DOHH2 (cell line): ENCODE results near the gene KIF26B.
"Not testable (repeated sequence)": the region's sequence is repeated elsewhere in the genome, so short reads cannot be mapped to it uniquely, and the experiment has no call there.

Experiments
- H3F3A ChIP-seq: fragments of 200-600 bp; sonication (generic), shearing (Covaris generic); 2 replicates; pipeline ENCODE4 v1.6.0; 2016; ENCODE audit warnings: antibody characterized with exemption, mild to moderate bottlenecking; ENCODE audit not compliant: control insufficient read depth, insufficient read depth
- H3K27ac ChIP-seq: fragments of 200-600 bp; sonication (generic); 2 replicates; pipeline ENCODE4 v1.5.1; 2014; ENCODE audit warnings: low read depth, mild to moderate bottlenecking, low read length, moderate library complexity
- H3K27me3 ChIP-seq: fragments of 200-600 bp; sonication (generic); 2 replicates; pipeline ENCODE4 v1.6.1; 2014; ENCODE audit warnings: mild to moderate bottlenecking, low read length, mixed read lengths; ENCODE audit not compliant: control insufficient read depth
- H3K36me3 ChIP-seq: fragments of 200-600 bp; sonication (generic); 2 replicates; pipeline ENCODE4 v1.6.1; 2014; ENCODE audit warnings: mild to moderate bottlenecking, low read length, moderate library complexity, mixed read lengths; ENCODE audit not compliant: control insufficient read depth
- H3K4me1 ChIP-seq: fragments of 200-600 bp; sonication (generic); 2 replicates; pipeline ENCODE4 v1.6.1; 2014; ENCODE audit warnings: mild to moderate bottlenecking, low read length, mixed read lengths; ENCODE audit not compliant: control insufficient read depth
- H3K4me2 ChIP-seq: fragments of 200-600 bp; sonication (generic); 2 replicates; pipeline ENCODE4 v1.6.0; 2014; ENCODE audit warnings: mild to moderate bottlenecking, low read length, moderate library complexity
- H3K4me3 ChIP-seq: fragments of 200-600 bp; sonication (generic); 2 replicates; pipeline ENCODE4 v1.5.1; 2014; ENCODE audit warnings: mild to moderate bottlenecking, low read length, mixed read lengths
- H3K79me2 ChIP-seq: fragments of 200-600 bp; sonication (generic); 2 replicates; pipeline ENCODE4 v1.6.1; 2014; ENCODE audit warnings: mild to moderate bottlenecking, low read length, mixed read lengths; ENCODE audit not compliant: control insufficient read depth
- H3K9me2 ChIP-seq: fragments of 200-600 bp; sonication (generic); replicated peaks from 2 replicates; pipeline ENCODE4 v1.6.1; 2014; ENCODE audit warnings: mild to moderate bottlenecking, low read length, mixed read lengths; ENCODE audit not compliant: control insufficient read depth
- H3K9me3 ChIP-seq: fragments of 200-600 bp; sonication (generic); 2 replicates; pipeline ENCODE4 v1.6.1; 2014; ENCODE audit warnings: antibody characterized with exemption, low read length, mixed read lengths; ENCODE audit not compliant: control insufficient read depth, insufficient read depth
- H4K20me1 ChIP-seq: fragments of 200-600 bp; sonication (generic); 2 replicates; pipeline ENCODE4 v1.6.0; 2014; ENCODE audit warnings: low read depth, mild to moderate bottlenecking, antibody characterized with exemption, low read length, moderate library complexity; ENCODE audit not compliant: control insufficient read depth, insufficient read depth
- CTCF ChIP-seq: fragments of 200-600 bp; sonication (generic); IDR thresholded peaks from one replicate; pipeline ENCODE4 v1.5.1; 2014; ENCODE audit warnings: antibody characterized with exemption, mild to moderate bottlenecking, low read depth, low read length; ENCODE audit not compliant: poor library complexity, severe bottlenecking
- EZH2phosphoT487 ChIP-seq: fragments of 200-600 bp; sonication (generic); IDR thresholded peaks from 2 replicates; pipeline ENCODE4 v1.6.1; 2017; ENCODE audit warnings: borderline replicate concordance, mild to moderate bottlenecking, antibody characterized with exemption, low read length, moderate library complexity, mixed read lengths

KIF26B gene

GRCh38 chr1:245129319-245130240 is 25.2 kb upstream of the KIF26B start:
- no peaks in the 10 kb centered on the region for H3K36me3 ChIP-seq
- TF ChIP-seq CTCF (no peak), EZH2phosphoT487 (no peak)
- no peaks in the 10 kb centered on the region for H3K9me3 ChIP-seq
- peak overlapping the region; percentile 65 for H3K4me2 ChIP-seq
- H3K27ac ChIP-seq, result peak overlapping the region; percentile 79
- H3K4me1 ChIP-seq, result peaks cover 49% of the 10 kb centered on the region
- H3K9me2 ChIP-seq, result no peaks in the 10 kb centered on the region
- H3K4me3 ChIP-seq, result peak overlapping the region; percentile 61
- H3F3A ChIP-seq, result 0 out of 2 replicates have a peak, but pooled peaks cover 3% of the 10 kb centered on the region
- H3K27me3 ChIP-seq, result no peaks in the 10 kb centered on the region
- H4K20me1 ChIP-seq, result no peaks in the 10 kb centered on the region
- no peaks in the 10 kb centered on the region for H3K79me2 ChIP-seq

- H3K27me3 ChIP-seq, H3K9me3 ChIP-seq, H3K79me2 ChIP-seq, H3K36me3 ChIP-seq, H3F3A ChIP-seq, H3K9me2 ChIP-seq, H4K20me1 ChIP-seq: not testable (repeated sequence)
- Histone ChIP-seq H3K27ac (peak overlapping the region; percentile 79), H3K4me3 (peak overlapping the region; percentile 15), H3K4me1 (peaks cover 49% of the 10 kb centered on the region), H3K4me2 (peak overlapping the region; percentile 65)
These were observed 24.3 kb upstream of the KIF26B start for GRCh38 chr1:245130281-245131025.

- Histone ChIP-seq H3K27me3 (no peaks in the 10 kb centered on the region), H3K4me2 (peak overlapping the region; percentile 64), H3K36me3 (no peaks in the 10 kb centered on the region), H3K27ac (peak overlapping the region; percentile 74), H3K9me2 (no peaks in the 10 kb centered on the region), H3K4me1 (peaks cover 49% of the 10 kb centered on the region), H3K4me3 (peak overlapping the region; percentile 15), H4K20me1 (no peaks in the 10 kb centered on the region), H3K79me2 (no peaks in the 10 kb centered on the region), H3F3A (0 out of 2 replicates have a peak, but pooled peaks cover 3% of the 10 kb centered on the region), H3K9me3 (no peaks in the 10 kb centered on the region)
- TF ChIP-seq CTCF, result no peak
- no peak for TF ChIP-seq EZH2phosphoT487
These were observed 23.8 kb upstream of the KIF26B start for GRCh38 chr1:245131026-245131393.

- Histone ChIP-seq H3K9me3 (no peaks in the 10 kb centered on the region), H3K4me2 (no peak overlapping the region), H4K20me1 (no peaks in the 10 kb centered on the region), H3K4me3 (no peak overlapping the region), H3K9me2 (no peaks in the 10 kb centered on the region), H3K4me1 (peaks cover 36% of the 10 kb centered on the region), H3K27ac (no peak overlapping the region), H3K79me2 (no peaks in the 10 kb centered on the region), H3K27me3 (no peaks in the 10 kb centered on the region), H3K36me3 (no peaks in the 10 kb centered on the region), H3F3A (no peaks in the 10 kb centered on the region)
- no peak for TF ChIP-seq EZH2phosphoT487
These were observed 22.0 kb upstream of the KIF26B start for GRCh38 chr1:245132771-245133170.
